ENCODE data around the gene YIF1A.

The YIF1A gene

DNA sequence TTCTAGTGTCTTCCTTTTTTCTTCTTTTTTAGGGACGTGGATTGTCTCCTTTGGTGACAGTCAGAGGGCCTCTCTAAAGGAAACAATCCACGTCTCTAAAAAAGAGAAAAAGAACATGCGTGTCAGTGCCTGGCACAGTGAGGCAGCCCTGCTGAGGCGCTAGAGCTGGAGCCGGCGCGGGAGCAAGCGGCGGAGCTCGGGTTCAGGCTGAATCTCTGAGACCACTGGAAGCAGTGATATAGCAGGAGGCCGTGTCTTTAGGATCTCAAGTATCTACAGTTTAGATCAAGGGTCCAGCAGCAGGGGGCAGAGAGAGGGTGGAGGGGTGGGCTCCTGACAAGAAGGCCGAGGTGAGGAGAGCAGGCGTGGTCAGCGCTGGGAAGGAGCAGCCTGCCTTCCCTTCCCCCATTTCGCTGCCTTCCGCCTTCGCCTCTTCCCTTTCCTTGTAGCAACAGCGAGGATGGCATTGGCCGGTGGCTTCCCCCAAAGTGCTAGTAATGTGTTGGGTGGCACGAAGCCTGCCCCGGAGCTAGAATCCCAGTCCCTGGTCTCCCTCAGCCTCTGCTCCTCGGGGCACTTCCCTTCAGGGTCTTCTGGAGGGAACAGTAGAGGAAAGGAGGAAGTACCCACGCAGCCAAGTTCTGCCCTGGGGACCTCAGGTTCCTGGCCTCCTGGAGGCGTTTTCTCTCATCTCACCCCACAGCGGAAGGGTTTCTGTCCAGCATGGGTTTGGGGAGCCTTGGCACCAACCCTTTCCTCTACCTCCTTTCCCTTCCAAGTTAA is 48.8 kb downstream of the YIF1A start:
- no peak for DNase-seq

DNA sequence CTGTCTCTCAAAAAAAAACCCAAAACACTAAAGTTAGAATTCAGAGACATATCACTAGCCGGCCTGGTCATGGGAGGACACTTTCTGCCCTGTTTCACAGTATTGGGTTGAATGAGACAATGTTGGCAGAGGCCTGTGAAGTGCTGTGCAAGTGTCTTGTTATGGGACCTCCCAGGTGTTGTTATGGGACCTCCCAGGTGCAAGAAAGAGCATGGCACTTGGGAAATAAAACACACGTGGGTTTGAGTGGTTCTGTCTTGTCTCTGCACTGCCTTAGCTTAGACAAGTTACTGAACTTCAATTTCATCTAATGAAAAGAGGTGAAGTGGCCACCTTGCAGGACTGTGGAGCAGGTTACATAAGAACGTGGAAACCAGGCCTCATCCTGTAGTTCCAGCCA is 49.4 kb downstream of the YIF1A start:
- no peak for DNase-seq

DNA sequence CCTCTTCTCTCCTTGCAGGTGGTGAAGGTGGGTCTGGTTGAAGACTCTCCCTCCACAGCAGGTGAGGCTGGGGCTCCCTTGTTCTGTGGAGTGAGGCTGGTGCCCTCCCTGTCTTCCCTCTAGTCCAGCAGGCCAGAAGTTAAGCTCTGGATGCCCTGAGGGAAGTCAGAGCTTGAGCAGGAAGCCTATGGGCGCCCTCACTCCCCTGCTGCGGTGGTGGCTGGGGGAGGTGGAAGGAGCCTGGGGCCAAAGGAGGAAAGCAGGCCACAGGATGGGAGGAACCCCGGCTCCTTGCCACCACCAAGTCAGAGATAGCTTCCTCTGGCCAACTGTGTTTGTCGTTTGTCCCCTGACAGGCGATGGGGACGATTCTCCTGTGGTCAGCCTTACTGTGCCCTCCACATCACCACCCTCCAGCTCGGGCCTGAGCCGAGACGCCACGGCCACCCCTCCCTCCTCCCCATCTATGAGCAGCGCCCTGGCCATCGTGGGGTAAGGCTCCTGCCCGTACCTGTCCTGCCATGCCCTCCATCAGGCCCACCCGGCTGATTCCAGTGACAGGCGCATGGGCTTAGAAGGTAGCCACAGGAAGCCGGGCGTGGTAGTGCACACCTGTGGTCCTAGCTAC is 50.0 kb downstream of the YIF1A start:
- DNase-seq, result no peak

DNA sequence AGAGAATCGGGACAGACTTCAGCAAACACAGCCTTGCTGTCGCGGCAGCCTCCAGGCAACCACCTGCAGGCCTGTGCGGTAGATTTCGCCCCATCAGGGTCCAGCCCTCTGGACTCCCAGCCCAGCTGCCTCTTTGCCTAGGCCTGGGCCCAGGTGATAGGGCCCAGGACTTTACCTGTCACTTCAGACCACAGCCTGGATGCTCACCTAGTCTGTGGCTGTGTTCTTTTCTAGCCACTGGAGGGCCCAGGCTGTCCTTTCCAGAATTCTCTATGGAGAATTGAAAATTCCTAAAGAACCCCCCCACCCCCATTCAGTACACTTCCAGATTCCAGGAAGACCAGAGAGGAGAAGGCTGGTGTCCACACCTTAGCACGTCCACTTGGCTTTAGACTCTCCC is 51.1 kb downstream of the YIF1A start:
- no peak for DNase-seq

DNA sequence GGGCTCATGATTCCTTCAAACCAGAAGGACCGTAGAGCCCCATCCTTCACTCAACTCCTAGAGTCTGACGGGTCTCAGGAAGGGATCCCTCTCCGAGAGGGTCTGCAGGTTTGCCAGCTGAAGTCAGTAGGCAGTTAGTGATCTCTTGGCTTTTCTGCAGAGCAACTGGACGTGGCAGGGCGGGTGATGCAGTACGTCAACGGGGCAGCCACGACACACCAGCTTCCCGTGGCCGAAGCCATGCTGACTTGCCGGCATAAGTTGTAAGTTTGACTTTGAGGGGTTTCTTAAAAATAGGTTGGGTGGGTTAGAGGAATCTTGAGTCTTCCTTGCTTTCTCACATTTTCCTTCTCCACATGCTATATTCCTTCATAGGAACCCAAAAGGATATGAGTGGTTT is 53.8 kb downstream of the YIF1A start:
- no peak for DNase-seq

Measured in GF-D8 (cell line).